ENCODE results near the gene MX2.

DNA sequence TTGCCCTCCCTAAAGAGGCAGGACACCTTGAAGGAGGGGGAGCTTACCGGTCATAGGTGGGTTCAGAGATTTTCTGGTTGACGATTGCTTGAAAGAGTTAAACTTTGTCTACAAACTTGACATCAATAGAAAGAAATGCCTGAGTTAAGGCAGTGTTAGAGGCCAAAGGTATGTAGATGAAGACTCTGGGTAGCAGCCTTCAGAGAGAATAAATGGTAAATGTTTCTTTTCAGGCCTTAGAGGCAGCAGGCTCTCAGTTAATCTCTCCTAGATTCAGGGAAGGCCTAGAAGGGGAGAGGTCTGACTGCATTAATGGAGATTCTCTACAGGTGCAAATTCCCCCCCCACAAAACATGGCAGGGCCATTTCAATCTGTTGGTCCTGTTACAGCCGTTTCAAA is 91.9 kb downstream of the MX2 start:
- TF ChIP-seq CTCF (conservative IDR thresholded peaks at IDR 0.05; ENCODE audit: low read depth in 2 of 2) (no peak), POLR2AphosphoS5 (IDR thresholded peaks at IDR 0.05; ENCODE audit: low read depth) (no peak), EZH2 (IDR thresholded peaks at IDR 0.05; ENCODE audit: low read depth, unreplicated experiment) (no peak), EZH2phosphoT487 (IDR thresholded peaks at IDR 0.05; ENCODE audit: unreplicated experiment) (no peak), CREB1 (CRISPR knock-in tag; IDR thresholded peaks at IDR 0.05; ENCODE audit: low read depth) (no peak), JUNB (IDR thresholded peaks at IDR 0.05; ENCODE audit: unreplicated experiment) (no peak), ZNF114 (CRISPR knock-in tag; IDR thresholded peaks at IDR 0.05) (no peak), ZNF331 (CRISPR knock-in tag; IDR thresholded peaks at IDR 0.05; ENCODE audit: low read depth) (no peak)
- TF ChIP-seq, protein P1, sequence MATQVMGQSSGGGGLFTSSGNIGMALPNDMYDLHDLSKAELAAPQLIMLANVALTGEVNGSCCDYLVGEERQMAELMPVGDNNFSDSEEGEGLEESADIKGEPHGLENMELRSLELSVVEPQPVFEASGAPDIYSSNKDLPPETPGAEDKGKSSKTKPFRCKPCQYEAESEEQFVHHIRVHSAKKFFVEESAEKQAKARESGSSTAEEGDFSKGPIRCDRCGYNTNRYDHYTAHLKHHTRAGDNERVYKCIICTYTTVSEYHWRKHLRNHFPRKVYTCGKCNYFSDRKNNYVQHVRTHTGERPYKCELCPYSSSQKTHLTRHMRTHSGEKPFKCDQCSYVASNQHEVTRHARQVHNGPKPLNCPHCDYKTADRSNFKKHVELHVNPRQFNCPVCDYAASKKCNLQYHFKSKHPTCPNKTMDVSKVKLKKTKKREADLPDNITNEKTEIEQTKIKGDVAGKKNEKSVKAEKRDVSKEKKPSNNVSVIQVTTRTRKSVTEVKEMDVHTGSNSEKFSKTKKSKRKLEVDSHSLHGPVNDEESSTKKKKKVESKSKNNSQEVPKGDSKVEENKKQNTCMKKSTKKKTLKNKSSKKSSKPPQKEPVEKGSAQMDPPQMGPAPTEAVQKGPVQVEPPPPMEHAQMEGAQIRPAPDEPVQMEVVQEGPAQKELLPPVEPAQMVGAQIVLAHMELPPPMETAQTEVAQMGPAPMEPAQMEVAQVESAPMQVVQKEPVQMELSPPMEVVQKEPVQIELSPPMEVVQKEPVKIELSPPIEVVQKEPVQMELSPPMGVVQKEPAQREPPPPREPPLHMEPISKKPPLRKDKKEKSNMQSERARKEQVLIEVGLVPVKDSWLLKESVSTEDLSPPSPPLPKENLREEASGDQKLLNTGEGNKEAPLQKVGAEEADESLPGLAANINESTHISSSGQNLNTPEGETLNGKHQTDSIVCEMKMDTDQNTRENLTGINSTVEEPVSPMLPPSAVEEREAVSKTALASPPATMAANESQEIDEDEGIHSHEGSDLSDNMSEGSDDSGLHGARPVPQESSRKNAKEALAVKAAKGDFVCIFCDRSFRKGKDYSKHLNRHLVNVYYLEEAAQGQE (IDR thresholded peaks at IDR 0.05; ENCODE audit: unreplicated experiment): no peak
- TF ChIP-seq, protein P2, sequence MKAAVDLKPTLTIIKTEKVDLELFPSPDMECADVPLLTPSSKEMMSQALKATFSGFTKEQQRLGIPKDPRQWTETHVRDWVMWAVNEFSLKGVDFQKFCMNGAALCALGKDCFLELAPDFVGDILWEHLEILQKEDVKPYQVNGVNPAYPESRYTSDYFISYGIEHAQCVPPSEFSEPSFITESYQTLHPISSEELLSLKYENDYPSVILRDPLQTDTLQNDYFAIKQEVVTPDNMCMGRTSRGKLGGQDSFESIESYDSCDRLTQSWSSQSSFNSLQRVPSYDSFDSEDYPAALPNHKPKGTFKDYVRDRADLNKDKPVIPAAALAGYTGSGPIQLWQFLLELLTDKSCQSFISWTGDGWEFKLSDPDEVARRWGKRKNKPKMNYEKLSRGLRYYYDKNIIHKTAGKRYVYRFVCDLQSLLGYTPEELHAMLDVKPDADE (IDR thresholded peaks at IDR 0.05): no peak
- TF ChIP-seq, protein P3, sequence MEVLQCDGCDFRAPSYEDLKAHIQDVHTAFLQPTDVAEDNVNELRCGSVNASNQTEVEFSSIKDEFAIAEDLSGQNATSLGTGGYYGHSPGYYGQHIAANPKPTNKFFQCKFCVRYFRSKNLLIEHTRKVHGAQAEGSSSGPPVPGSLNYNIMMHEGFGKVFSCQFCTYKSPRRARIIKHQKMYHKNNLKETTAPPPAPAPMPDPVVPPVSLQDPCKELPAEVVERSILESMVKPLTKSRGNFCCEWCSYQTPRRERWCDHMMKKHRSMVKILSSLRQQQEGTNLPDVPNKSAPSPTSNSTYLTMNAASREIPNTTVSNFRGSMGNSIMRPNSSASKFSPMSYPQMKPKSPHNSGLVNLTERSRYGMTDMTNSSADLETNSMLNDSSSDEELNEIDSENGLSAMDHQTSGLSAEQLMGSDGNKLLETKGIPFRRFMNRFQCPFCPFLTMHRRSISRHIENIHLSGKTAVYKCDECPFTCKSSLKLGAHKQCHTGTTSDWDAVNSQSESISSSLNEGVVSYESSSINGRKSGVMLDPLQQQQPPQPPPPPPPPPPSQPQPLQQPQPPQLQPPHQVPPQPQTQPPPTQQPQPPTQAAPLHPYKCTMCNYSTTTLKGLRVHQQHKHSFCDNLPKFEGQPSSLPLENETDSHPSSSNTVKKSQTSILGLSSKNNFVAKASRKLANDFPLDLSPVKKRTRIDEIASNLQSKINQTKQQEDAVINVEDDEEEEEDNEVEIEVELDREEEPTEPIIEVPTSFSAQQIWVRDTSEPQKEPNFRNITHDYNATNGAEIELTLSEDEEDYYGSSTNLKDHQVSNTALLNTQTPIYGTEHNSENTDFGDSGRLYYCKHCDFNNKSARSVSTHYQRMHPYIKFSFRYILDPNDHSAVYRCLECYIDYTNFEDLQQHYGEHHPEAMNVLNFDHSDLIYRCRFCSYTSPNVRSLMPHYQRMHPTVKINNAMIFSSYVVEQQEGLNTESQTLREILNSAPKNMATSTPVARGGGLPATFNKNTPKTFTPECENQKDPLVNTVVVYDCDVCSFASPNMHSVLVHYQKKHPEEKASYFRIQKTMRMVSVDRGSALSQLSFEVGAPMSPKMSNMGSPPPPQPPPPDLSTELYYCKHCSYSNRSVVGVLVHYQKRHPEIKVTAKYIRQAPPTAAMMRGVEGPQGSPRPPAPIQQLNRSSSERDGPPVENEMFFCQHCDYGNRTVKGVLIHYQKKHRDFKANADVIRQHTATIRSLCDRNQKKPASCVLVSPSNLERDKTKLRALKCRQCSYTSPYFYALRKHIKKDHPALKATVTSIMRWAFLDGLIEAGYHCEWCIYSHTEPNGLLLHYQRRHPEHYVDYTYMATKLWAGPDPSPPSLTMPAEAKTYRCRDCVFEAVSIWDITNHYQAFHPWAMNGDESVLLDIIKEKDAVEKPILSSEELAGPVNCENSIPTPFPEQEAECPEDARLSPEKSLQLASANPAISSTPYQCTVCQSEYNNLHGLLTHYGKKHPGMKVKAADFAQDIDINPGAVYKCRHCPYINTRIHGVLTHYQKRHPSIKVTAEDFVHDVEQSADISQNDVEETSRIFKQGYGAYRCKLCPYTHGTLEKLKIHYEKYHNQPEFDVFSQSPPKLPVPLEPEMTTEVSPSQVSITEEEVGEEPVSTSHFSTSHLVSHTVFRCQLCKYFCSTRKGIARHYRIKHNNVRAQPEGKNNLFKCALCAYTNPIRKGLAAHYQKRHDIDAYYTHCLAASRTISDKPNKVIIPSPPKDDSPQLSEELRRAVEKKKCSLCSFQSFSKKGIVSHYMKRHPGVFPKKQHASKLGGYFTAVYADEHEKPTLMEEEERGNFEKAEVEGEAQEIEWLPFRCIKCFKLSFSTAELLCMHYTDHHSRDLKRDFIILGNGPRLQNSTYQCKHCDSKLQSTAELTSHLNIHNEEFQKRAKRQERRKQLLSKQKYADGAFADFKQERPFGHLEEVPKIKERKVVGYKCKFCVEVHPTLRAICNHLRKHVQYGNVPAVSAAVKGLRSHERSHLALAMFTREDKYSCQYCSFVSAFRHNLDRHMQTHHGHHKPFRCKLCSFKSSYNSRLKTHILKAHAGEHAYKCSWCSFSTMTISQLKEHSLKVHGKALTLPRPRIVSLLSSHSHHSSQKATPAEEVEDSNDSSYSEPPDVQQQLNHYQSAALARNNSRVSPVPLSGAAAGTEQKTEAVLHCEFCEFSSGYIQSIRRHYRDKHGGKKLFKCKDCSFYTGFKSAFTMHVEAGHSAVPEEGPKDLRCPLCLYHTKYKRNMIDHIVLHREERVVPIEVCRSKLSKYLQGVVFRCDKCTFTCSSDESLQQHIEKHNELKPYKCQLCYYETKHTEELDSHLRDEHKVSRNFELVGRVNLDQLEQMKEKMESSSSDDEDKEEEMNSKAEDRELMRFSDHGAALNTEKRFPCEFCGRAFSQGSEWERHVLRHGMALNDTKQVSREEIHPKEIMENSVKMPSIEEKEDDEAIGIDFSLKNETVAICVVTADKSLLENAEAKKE (CRISPR knock-in tag; IDR thresholded peaks at IDR 0.05): no peak
